GM23338 (cell line): ENCODE measurements around the gene TMEM117.

Experiments used
- CTCF ChIP-seq, 2 experiments: fragments of 200-600 bp in 1 of 2; sonication (generic) in 1 of 2; conservative IDR thresholded peaks; 2 replicates each; pipeline versions ENCODE4 v1.5.1 to v1.6.1; 2016 to 2017; ENCODE audit warnings: antibody characterized with exemption in 2 of 2, low read depth in 2 of 2, mild to moderate bottlenecking in 2 of 2, moderate library complexity in 1 of 2
- EZH2 ChIP-seq: fragments of 200-600 bp; sonication (generic); IDR thresholded peaks from one replicate; pipeline ENCODE4 v1.8.0; 2017; ENCODE audit warnings: antibody characterized with exemption, mild to moderate bottlenecking, low read depth; ENCODE audit not compliant: unreplicated experiment

DNA sequence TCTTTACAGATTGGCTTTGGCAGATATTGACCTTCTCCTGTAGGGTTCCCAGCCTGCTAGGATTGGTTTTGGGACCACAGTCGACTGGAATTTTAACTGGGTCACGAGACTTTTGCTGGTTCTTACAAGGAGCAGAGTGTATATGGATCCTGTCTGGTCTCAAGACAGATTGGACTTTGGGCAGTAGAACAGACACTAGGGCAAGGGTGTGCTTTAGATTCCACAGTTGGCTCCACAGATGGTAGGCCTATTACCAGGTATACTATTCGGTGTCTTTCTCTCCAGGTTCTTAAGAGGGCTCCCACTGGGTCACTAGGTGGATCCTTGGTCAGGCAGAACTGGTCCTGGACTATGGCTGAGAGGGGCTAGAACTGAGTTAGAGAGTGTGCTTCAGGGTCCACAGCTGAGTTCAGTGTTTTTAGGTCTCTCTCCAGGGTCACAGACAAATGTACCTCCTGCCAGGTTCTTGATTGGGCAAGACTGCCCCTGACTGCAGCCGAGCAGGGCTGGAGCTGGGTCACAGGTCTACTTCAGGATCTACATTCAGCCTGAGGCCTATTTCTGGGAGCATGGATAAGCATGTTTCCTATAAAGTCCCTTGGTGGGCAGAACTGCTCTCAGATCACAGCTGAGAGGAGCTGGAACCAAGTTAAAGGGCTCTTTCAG is 460.2 kb downstream of the TMEM117 start:
- TF ChIP-seq CTCF (conservative IDR thresholded peaks at IDR 0.05; ENCODE audit: low read depth in 2 of 2), result no peak
- no peak for TF ChIP-seq EZH2
